A673 (cell line): ENCODE measurements around the gene HNF4A.

ENCODE experiments used
- EZH2 ChIP-seq: fragments of 200-600 bp; sonication (generic); IDR thresholded peaks from 2 replicates; pipeline ENCODE4 v1.6.1; 2017; ENCODE audit warnings: borderline replicate concordance, low read depth, mild to moderate bottlenecking, mixed read lengths, antibody characterized with exemption, low read length; ENCODE audit not compliant: poor library complexity, severe bottlenecking
- TF ChIP-seq, protein P1 (sequence below): fragments of 300-800, 200-600 bp; sonication (generic); conservative IDR thresholded peaks from 2 replicates; pipeline ENCODE4 v1.5.1; 2017; ENCODE audit warnings: low read depth, mild to moderate bottlenecking, antibody characterized with exemption, low read length, moderate library complexity, mixed read lengths

- TF ChIP-seq, protein P1, sequence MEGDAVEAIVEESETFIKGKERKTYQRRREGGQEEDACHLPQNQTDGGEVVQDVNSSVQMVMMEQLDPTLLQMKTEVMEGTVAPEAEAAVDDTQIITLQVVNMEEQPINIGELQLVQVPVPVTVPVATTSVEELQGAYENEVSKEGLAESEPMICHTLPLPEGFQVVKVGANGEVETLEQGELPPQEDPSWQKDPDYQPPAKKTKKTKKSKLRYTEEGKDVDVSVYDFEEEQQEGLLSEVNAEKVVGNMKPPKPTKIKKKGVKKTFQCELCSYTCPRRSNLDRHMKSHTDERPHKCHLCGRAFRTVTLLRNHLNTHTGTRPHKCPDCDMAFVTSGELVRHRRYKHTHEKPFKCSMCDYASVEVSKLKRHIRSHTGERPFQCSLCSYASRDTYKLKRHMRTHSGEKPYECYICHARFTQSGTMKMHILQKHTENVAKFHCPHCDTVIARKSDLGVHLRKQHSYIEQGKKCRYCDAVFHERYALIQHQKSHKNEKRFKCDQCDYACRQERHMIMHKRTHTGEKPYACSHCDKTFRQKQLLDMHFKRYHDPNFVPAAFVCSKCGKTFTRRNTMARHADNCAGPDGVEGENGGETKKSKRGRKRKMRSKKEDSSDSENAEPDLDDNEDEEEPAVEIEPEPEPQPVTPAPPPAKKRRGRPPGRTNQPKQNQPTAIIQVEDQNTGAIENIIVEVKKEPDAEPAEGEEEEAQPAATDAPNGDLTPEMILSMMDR: no peak
- TF ChIP-seq EZH2: no peak
Measured at GRCh38 chr20:44442298-44443070, 87.0 kb downstream of the HNF4A start.
